ENCODE results near the gene IL1RAPL2.
"Not testable (repeated sequence)": the region's sequence is repeated elsewhere in the genome, so short reads cannot be mapped to it uniquely, and the experiment has no call there.

IL1RAPL2 gene

GRCh38 chrX:104565791-104566680, at the start of gene IL1RAPL2:
Gene IL1RAPL2 (plus strand): TSS chrX:104566199.
- DNase-seq: no peak

- DNase-seq: no peak
These were observed 43.6 kb upstream of the IL1RAPL2 start for GRCh38 chrX:104522386-104522785.

- no peak for DNase-seq
These were observed 42.1 kb upstream of the IL1RAPL2 start for GRCh38 chrX:104523858-104524257.

GRCh38 chrX:104539081-104539480, 26.9 kb upstream of the IL1RAPL2 start:
- no peak for DNase-seq

GRCh38 chrX:104542447-104542846, 23.6 kb upstream of the IL1RAPL2 start:
- not testable (repeated sequence) for DNase-seq

GRCh38 chrX:104564335-104564734, 1.7 kb upstream of the IL1RAPL2 start:
- no peak for DNase-seq

- no peak for DNase-seq
These were observed 887 bp upstream of the IL1RAPL2 start for GRCh38 chrX:104564921-104565703.

GRCh38 chrX:104566681-104567501, 892 bp downstream of the IL1RAPL2 start:
- no peak for DNase-seq

GRCh38 chrX:104567506-104567905, 1.5 kb downstream of the IL1RAPL2 start:
- DNase-seq: no peak

GRCh38 chrX:104568304-104568915, 2.4 kb downstream of the IL1RAPL2 start:
- no peak for DNase-seq

- DNase-seq: no peak
These were observed 52.3 kb downstream of the IL1RAPL2 start for GRCh38 chrX:104618106-104618895.

- DNase-seq: no peak
These were observed 55.8 kb downstream of the IL1RAPL2 start for GRCh38 chrX:104621781-104622180.

GRCh38 chrX:104641176-104641575, 75.2 kb downstream of the IL1RAPL2 start:
- no peak for DNase-seq

- no peak for DNase-seq
These were observed 81.1 kb downstream of the IL1RAPL2 start for GRCh38 chrX:104647084-104647483.

GRCh38 chrX:104659005-104659744, 93.2 kb downstream of the IL1RAPL2 start:
- DNase-seq: no peak

- DNase-seq: no peak
These were observed 94.1 kb downstream of the IL1RAPL2 start for GRCh38 chrX:104660092-104660491.

- DNase-seq: no peak
These were observed 96.7 kb downstream of the IL1RAPL2 start for GRCh38 chrX:104662694-104663093.

- DNase-seq: no peak
These were observed 99.7 kb downstream of the IL1RAPL2 start for GRCh38 chrX:104665691-104666090.

- DNase-seq: no peak
These were observed 102.6 kb downstream of the IL1RAPL2 start for GRCh38 chrX:104668550-104668949.

- no peak for DNase-seq
These were observed 103.1 kb downstream of the IL1RAPL2 start for GRCh38 chrX:104669063-104669462.

GRCh38 chrX:104670051-104670450, 104.1 kb downstream of the IL1RAPL2 start:
- DNase-seq: no peak
